HepG2 (cell line): ENCODE measurements around the gene ARMH2.

ENCODE experiments used
- CHD2 ChIP-seq: IDR thresholded peaks from 2 replicates; pipeline ENCODE4 v1.6.1; 2011; ENCODE audit warnings: low read depth, low read length, improper control_type of control experiment
- GATAD2A ChIP-seq: IDR thresholded peaks from 2 replicates; pipeline ENCODE4 v1.6.1; 2016
- MYC ChIP-seq: sonication (generic); formaldehyde crosslinking; IDR thresholded peaks from 2 replicates; pipeline ENCODE4 v1.9.0; 2021; ENCODE audit warnings: missing genetic modification reagents, borderline replicate concordance
- NFYB ChIP-seq: sonication (generic); formaldehyde crosslinking; IDR thresholded peaks from 2 replicates; pipeline ENCODE4 v1.4.0; 2020; ENCODE audit warnings: missing genetic modification reagents
- POLR2AphosphoS2 ChIP-seq: IDR thresholded peaks from 2 replicates; pipeline ENCODE4 v1.6.1; 2011; ENCODE audit warnings: low read depth, low read length, improper control_type of control experiment
- STAT6 ChIP-seq: sonication (generic); formaldehyde crosslinking; IDR thresholded peaks from 2 replicates; pipeline ENCODE4 v1.4.0; 2020; ENCODE audit warnings: missing genetic modification reagents, mild to moderate bottlenecking, borderline replicate concordance
- ZFP36L1 ChIP-seq: sonication (generic); formaldehyde crosslinking; IDR thresholded peaks from 2 replicates; pipeline ENCODE4 v1.8.0; 2022; ENCODE audit warnings: mild to moderate bottlenecking, missing genetic modification reagents, moderate library complexity
- ZFP41 ChIP-seq: sonication (generic); formaldehyde crosslinking; IDR thresholded peaks from 2 replicates; pipeline ENCODE4 v1.4.0; 2020; ENCODE audit warnings: mild to moderate bottlenecking, missing genetic modification reagents, borderline replicate concordance
- ZFYVE20 ChIP-seq: sonication (generic); formaldehyde crosslinking; IDR thresholded peaks from 2 replicates; pipeline ENCODE4 v1.8.0; 2023; ENCODE audit warnings: low read depth, mild to moderate bottlenecking, moderate library complexity, missing genetic modification reagents, borderline replicate concordance

GRCh38 chr6:24778121-24778520 lies 20.6 kb downstream of the ARMH2 start:
- no peak for TF ChIP-seq ZFP41 (CRISPR knock-in tag)
- TF ChIP-seq CHD2: no peak
- no peak for TF ChIP-seq POLR2AphosphoS2
- TF ChIP-seq ZFYVE20: no peak
- no peak for TF ChIP-seq NFYB (CRISPR knock-in tag)
- TF ChIP-seq GATAD2A: no peak
- no peak for TF ChIP-seq STAT6 (CRISPR knock-in tag)
- TF ChIP-seq MYC (CRISPR knock-in tag): no peak
- TF ChIP-seq ZFP36L1 (CRISPR knock-in tag): no peak
